Parathyroid adenoma (tissue), 2 donors: ENCODE measurements around the gene MED22.

ENCODE experiments used
- H2AFZ ChIP-seq: fragments of 300-600 bp; sonication (generic); one replicate; pipeline ENCODE4 v1.7.0; 2017; ENCODE audit warnings: antibody characterized with exemption, mild to moderate bottlenecking
- H3K27ac ChIP-seq: fragments of 300-600 bp; sonication (generic); one replicate; pipeline ENCODE4 v1.7.0; 2017
- H3K27me3 ChIP-seq: fragments of 300-600 bp; sonication (generic); one replicate; pipeline ENCODE4 v1.7.0; 2017; ENCODE audit warnings: low read length; ENCODE audit not compliant: control insufficient read depth, insufficient read depth
- H3K36me3 ChIP-seq: fragments of 300-600 bp; sonication (generic); one replicate; pipeline ENCODE4 v1.7.0; 2017; ENCODE audit warnings: low read length; ENCODE audit not compliant: control insufficient read depth, insufficient read depth
- H3K4me1 ChIP-seq: fragments of 300-600 bp; sonication (generic); one replicate; pipeline ENCODE4 v1.7.0; 2017; ENCODE audit warnings: control low read depth
- H3K4me2 ChIP-seq: fragments of 300-600 bp; sonication (generic); one replicate; pipeline ENCODE4 v1.7.0; 2017; ENCODE audit warnings: low read length
- H3K4me3 ChIP-seq: fragments of 300-600 bp; sonication (generic); one replicate; pipeline ENCODE4 v1.7.0; 2017; ENCODE audit warnings: low read depth, low read length
- H3K79me2 ChIP-seq: fragments of 300-600 bp; sonication (generic); one replicate; pipeline ENCODE4 v1.7.0; 2017; ENCODE audit warnings: control low read depth
- H3K9ac ChIP-seq: fragments of 300-600 bp; sonication (generic); one replicate; pipeline ENCODE4 v1.7.0; 2017; ENCODE audit warnings: mild to moderate bottlenecking
- H3K9me3 ChIP-seq: fragments of 300-600 bp; sonication (generic); one replicate; pipeline ENCODE4 v1.7.0; 2017; ENCODE audit warnings: low read length; ENCODE audit not compliant: control insufficient read depth
- TF ChIP-seq, protein P1 (sequence below): fragments of 300-600 bp; sonication (generic); IDR thresholded peaks from one replicate; pipeline ENCODE4 v1.7.0; 2017; ENCODE audit warnings: antibody characterized with exemption, mild to moderate bottlenecking
- donor health status: primary hyperparathyroidism.

The MED22 gene

DNA sequence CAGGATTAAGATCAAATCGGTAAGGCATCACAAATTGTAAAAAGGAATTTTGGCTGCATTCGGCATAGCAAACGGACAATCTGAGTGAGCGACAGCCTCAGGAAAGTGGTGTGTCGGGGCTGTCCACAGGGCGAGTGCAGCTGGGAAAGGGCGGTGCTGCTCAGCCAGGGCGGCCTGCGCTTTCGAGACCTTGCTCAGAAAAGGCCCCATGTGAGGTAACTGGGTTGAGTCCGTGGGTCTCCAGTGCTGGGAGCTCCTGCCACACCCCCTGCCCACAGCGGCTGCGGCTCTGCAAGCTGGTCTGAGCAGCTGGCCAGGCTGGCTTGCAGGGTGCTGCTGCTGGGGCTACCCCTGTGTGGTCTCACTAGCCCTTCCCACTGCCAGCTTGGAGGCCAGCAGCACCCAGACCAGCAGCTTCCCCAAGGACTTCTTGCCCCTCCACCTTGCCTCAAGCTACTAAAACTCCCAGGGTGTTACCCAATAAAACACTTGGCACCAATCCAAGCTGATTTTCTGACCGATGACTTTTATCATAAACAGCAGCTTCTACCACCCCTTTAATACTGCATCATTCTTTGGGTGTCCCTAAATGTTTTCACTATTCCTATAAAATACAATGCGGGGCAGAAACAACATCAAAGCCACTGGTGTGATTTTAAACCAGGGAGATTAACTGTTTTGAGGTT, 14.6 kb upstream of the MED22 start:
- Histone ChIP-seq H3K36me3 (no peaks in the 10 kb centered on the region), H3K4me2 (no peak overlapping the region), H3K27ac (no peak overlapping the region), H3K27me3 (no peaks in the 10 kb centered on the region), H3K9ac (no peak overlapping the region), H2AFZ (no peak overlapping the region), H3K4me1 (peaks cover 4% of the 10 kb centered on the region), H3K9me3 (no peaks in the 10 kb centered on the region), H3K4me3 (no peak overlapping the region), H3K79me2 (peaks cover 5% of the 10 kb centered on the region)
- TF ChIP-seq, protein P1, sequence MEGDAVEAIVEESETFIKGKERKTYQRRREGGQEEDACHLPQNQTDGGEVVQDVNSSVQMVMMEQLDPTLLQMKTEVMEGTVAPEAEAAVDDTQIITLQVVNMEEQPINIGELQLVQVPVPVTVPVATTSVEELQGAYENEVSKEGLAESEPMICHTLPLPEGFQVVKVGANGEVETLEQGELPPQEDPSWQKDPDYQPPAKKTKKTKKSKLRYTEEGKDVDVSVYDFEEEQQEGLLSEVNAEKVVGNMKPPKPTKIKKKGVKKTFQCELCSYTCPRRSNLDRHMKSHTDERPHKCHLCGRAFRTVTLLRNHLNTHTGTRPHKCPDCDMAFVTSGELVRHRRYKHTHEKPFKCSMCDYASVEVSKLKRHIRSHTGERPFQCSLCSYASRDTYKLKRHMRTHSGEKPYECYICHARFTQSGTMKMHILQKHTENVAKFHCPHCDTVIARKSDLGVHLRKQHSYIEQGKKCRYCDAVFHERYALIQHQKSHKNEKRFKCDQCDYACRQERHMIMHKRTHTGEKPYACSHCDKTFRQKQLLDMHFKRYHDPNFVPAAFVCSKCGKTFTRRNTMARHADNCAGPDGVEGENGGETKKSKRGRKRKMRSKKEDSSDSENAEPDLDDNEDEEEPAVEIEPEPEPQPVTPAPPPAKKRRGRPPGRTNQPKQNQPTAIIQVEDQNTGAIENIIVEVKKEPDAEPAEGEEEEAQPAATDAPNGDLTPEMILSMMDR, result no peak

DNA sequence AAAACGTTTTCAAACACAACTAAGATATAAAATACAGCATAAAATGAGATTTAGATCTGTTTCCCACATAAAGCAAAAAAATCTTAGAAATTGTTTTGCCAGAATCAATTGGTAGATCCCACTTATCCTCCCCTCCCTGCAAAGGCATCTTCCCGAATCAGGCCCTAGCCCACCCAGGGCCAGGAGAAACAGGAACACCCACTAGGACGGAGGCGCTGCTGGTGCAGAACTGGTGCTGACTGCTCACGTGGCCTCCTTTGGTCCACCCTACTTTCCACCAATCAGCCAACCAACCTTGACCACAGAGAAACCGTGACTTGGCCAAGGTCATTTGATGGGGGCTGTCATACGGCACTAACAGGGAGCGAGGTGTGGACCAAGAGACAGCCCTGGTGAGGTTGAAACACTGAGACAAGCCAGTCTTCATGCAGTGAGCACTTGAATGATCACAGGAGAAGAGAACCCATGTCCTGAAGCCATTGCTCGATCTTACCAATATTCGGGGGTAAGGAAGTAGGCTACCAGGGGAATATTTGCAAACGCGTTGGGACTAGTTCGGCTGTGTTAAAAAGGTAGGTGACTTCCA, 13.7 kb upstream of the MED22 start:
- Histone ChIP-seq H3K27me3 (no peaks in the 10 kb centered on the region), H3K4me1 (peaks cover 3% of the 10 kb centered on the region), H3K4me2 (no peak overlapping the region), H3K36me3 (no peaks in the 10 kb centered on the region), H3K79me2 (peaks cover 2% of the 10 kb centered on the region), H3K9ac (no peak overlapping the region), H3K9me3 (no peaks in the 10 kb centered on the region), H3K27ac (no peak overlapping the region), H2AFZ (no peak overlapping the region), H3K4me3 (no peak overlapping the region)
- TF ChIP-seq, protein P1, result no peak

DNA sequence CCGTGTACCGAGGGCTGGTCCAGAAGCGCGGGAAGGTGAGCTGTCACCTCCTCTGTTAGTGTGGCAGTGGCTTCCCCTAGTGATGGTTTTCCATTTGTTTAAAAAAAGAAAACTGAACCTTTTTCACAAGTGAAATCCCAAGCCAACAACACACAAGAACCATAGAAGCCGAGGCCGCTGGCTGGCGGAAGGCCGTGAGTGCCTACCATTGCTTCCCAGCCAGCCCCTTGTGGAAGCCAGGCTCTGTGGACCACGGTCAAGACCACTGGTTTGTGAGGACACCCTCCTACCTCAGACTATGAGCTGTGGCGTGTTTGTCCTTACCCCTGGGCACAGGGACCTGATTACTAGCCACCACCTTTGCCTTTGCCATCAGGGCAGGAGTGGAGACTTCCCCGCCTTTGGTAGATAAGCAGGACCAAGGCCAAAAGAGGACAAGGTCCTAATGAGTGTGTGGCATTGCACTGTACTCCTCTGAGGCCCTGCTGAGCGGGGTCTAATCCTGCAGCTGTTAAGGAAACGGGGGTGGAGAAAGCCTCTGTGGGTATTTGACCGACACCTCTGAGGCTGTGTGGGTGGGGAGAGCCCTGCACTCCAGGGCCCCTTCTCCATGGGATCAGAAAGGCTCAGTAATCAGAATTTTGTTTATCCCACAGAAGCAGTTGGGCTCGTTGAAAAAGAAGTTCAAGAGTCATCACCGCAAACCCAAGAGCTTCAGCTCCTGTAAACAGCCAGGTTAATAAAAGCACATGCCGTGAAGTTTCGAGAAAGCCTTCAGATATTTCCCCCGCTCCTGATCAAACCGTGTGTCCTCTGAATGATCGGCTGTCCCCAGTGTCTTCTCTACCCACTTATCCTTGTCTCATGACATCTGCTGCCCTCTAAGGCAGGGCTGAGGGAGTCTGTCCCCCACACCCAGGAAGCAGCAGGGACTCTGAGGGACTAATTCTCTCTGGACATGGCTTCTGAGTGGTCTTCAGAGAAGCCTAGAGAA, 12.8 kb upstream of the MED22 start:
- Histone ChIP-seq H3K27me3 (no peaks in the 10 kb centered on the region), H3K9me3 (no peaks in the 10 kb centered on the region), H3K4me3 (no peak overlapping the region), H3K4me1 (peaks cover 3% of the 10 kb centered on the region), H3K4me2 (no peak overlapping the region), H3K36me3 (no peaks in the 10 kb centered on the region), H3K9ac (no peak overlapping the region), H2AFZ (no peak overlapping the region), H3K27ac (no peak overlapping the region), H3K79me2 (no peaks in the 10 kb centered on the region)
- TF ChIP-seq, protein P1, result no peak

DNA sequence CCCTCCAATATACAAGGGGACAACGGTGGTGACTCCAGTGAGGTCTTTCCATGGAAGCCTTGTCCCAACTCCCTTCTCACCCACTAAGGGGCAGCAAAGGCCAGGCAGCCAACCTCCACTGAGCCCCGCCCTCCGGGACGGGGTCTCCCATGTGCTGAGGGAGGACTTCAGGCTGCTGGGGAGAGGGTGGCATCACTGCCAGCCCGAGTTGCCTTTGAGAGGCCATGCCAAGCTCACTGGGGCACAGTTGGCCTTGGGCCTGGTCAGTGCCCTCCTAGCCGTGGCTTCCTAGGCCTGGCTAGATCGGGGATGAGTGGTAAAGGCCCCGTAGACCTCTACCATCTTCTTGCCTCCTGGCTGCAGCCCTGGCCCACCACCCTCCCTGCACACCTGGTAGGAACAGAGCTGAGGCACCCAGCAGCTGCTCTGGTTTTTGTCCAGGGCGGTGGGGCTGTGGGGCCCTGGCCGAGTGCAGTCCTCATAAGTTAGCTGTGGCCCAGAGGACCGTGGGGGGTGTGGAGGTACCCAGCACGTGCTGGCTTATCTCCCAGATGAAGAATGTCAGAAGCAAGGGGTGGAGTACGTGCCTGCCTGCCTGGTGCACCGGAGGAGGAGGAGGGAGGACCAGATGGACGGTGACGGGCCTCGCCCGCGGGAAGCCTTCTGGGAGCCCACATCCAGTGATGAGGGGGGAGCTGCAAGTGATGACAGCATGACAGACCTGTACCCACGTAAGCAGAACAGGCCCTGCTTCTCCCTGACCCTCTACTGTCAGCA, 11.7 kb upstream of the MED22 start:
- Histone ChIP-seq H3K27ac (no peak overlapping the region), H3K36me3 (no peaks in the 10 kb centered on the region), H3K27me3 (no peaks in the 10 kb centered on the region), H2AFZ (no peak overlapping the region), H3K4me2 (no peak overlapping the region), H3K4me1 (peaks cover 3% of the 10 kb centered on the region), H3K79me2 (no peaks in the 10 kb centered on the region), H3K9me3 (no peaks in the 10 kb centered on the region), H3K9ac (no peak overlapping the region), H3K4me3 (no peak overlapping the region)
- TF ChIP-seq, protein P1, result peak; percentile 16
